HG03064 (cell line): ENCODE results near the gene ABCD1.
A peak's percentile ranks its signal among the peaks of the same experiment; 100 is the strongest.
"Not testable (repeated sequence)": the region's sequence is repeated elsewhere in the genome, so short reads cannot be mapped to it uniquely, and the experiment has no call there.

Experiments
- ATAC-seq: cut with Tn5 transposase; IDR thresholded peaks from one replicate; pipeline ENCODE4 v1.9.1; 2021; ENCODE audit warnings: low read depth; ENCODE audit not compliant: unreplicated experiment

ABCD1 gene

DNA sequence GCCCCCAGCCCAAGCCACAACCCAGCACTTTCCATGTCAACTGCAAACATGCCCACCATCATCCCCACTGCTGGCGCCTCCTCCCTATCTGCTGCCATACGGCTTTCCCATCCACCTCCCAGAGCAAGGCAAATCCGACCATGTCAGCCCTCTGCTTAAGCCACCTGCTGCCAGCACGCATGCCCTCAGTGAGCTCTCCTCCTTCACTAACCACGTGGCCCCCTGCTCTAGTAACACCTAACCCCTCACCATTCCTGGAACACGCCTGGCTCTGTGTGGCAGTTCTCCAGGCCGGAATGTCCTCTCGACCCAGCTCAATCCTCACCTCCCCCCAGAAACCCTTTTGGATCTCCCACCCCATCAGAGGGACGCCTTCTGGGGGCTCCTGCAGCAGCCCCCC, 17.9 kb upstream of the ABCD1 start:
- no peak for ATAC-seq

DNA sequence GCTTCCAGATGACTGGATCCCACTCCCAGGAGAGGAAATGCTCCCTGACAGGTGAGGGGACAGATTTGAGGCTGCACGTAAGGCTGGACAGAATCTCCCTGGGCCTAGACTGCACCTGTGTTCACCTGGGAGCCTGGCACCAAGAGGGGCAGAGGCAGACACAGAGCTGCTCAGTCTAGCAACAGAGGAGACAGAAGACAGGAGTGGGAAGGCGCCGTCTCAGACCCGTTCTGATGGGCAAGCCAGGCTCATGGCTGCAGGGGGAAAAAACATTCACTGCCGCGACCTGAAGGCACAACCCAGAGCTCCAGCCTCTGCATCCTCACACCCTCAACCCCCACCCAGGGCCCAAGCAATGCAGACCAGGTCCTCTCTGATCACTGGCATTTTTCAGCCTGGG, 17.2 kb upstream of the ABCD1 start:
- ATAC-seq = no peak

DNA sequence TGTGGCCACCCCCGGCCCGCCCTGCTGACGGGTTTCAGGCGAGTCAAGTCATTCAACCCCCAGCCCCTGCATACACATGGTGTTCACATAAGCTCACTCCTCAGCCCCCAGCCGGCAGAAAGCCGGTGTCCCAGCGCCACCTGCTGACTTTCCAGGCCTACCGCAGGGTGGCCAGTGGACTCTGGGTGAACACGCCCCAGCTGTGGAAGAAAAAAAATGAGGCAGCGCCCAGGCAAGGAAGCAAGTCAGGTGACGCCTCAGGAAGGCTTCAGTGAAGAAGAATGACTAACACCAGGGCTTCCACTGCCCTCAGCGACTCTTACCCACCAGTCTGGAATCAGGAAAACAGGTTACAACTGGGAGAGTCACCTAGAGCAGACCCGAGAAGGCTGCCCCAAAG, 16.2 kb upstream of the ABCD1 start:
- no peak for ATAC-seq

DNA sequence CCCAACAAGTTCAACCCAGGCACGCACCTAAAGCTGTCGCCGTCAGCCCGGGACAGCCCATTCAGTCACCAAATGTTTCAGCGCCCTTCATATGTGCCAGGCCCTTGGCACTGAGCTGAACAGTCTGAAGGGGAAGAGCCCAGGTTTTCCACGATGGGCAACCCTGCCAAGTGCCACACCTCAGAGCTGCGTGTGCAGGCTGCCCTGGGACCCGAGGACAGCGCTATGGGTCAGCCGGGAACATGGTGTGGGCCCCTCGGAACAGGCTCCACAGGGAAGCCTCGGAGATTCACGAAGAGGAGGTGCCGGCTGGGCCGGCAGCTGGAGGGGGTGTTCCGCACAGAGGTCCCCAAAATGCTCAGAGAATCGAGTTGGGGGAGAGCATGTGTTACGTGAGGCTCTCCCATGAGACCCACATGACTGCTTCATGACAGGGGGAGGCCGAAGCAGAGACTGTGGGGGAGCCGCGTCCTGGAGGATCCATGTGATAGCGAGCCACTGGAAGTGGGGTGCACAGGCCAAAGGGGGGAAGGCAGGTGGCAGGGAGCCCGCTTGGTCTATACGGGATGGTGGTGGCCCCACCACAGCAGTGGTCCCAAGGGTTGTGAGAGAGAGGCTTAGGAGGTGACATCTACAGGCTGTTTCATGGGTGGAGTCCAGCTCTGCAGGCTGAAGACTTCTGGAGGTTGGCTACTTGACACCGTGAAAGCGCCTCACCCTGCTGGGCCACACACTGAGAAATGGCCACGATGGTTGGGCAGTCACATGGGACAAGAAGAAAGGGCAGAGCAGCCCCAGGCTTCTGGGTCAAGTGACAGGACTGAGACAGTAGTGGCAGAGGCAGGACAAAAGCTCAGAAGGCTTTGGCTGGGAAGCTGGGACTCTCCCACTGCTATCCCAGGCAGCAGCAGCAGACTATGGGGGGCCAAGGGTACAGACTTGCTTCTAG, 14.7 kb upstream of the ABCD1 start:
- ATAC-seq = no peak

DNA sequence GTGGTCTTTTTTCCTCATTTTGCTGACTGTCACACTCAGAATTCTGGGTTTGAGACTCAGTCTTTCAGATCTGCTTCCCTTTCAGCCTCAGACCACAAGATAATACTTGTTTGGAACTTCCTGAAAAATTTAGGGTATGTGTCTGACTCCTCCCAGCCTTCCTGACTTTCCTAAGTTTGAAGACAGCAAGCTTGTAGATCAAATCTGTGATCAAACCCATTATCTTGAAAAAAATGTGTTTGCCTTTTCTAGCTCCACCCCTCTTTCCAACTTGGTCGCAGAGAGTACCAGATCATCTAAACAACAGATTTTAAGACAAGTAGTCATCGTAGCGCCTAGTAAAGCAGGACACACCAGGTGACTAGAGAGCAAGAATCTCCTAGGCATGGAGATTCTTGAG, 10.4 kb upstream of the ABCD1 start:
- no peak for ATAC-seq

DNA sequence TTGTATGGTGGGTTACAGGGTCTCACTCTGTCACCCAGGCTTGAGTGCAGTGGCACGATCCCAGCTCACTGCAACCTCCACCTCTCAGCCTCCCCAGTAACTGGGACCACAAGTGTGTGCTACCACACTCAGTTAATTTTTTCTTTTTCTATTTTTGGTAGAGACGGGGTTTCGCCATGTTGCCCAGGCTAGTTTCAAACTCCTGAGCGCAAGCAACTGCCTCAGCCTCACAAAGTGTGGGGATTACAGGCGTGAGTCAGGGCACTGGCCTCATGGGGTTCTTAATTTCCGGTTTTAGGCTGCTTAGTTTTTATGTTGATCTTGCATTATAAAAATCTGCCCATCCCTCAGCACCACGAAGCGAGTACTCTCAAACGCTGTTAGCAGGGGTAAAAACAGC, 7.2 kb upstream of the ABCD1 start:
- ATAC-seq = no peak

DNA sequence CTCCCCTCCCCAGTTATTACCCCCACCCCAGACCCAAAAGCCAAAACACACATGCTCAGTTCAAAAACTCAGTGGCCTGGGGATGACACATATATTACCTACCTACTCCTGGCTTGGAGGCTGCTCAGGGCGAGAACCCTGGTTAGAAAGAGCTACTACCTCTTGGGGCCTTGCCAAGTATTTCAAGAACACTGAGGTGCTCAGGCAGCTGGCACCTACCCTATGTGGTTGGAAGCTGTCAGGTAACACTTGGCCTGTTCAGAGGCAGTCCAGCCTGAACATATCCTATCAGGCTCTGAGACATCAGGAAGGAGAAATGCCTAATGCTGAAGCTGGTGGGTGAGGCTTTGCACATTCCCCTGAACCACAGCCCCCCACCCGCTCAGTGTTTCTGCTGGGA, 5.4 kb upstream of the ABCD1 start:
- no peak for ATAC-seq

DNA sequence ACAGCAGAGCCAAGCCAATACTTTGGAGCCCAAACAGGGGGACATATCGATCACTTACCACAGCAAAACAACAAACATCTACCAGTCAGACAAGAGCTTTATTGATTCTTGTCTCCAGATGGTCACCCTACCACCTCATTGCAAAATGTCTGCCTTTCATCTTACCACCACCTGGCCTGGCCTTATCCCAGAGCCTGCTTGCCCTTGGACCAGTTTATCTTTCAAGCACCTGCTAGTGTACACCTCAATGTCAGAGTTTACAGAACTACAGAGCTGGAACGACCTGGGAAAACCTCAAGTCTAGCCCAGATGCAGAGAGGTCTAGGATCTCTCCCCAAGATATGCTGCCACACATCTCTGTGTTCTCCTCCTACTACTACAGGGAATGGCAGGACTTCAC, 5.0 kb upstream of the ABCD1 start:
- no peak for ATAC-seq

DNA sequence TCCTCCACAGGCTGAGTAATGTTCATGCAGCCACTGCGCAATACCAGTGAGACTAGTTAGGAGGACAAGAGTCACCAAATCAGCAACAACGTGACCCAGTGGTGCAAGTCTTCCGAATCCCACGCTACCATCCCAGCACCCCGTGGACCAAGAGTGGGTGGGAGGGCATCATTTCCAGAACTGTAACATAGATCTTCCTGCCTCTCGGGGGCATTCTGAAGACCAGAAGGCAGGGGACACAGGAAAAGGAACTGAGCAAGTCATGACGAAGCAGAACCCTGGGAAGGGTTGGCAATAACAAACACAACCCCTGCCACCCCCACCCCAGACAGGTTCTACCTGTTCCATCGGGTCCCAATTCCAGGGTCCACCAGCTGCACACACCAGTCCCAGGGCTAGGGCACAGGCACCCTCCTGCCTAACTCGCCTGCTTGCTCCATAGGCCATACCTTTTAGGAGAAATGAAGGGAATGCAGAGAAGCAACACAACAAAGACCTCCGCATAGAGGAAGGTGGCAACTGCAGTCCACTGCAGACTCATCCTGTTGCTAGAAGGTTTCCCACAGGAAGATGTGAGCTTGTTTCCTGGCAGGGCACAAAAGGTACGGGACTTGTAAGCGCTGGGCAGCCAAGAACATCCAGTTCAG, 1.8 kb upstream of the ABCD1 start:
- no peak for ATAC-seq

DNA sequence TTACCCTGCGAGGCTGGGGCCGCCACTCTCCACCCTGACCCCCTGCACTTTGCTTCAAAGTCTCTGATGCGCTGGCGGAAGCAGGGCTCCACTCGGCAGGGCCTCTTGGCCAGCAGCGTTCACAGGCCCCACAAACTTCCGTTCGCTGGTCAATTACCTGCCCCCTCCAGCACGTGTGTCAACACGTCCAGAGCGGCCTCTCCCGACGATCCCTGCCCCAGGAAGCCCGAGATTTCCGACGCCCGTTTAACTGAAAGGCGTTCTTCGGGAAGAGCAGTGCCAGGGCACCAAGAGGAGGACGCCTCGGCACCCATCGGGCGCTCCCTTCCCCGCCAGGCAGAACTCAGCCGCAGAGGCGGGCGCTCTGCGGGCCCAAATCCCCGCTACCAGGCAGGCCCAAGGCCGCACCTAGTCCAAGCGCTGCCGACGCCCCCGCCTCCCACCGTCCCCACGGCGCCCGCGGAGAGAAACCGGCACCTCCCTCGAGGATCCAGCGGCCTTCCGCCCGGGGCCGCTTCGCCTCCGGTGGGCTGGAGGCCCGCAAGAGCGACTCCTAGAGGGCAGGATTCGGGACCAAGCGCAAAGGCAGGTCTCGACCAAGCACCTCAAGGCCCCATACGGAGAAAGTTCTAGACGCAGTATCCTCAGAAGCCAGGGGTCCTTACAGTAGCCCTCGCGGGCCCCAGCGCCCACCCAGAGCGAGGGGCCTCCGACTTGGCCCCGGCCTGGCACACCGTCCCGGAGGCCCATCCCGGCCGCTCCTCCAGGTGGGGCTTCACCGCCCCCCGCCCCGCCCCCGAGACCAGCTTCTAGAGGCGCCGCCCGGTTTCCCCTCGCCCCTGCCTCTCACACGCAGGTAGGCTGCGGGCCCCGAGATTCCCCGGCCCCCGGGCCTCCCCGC, 1.1 kb upstream of the ABCD1 start:
- peak; percentile 29 for ATAC-seq

DNA sequence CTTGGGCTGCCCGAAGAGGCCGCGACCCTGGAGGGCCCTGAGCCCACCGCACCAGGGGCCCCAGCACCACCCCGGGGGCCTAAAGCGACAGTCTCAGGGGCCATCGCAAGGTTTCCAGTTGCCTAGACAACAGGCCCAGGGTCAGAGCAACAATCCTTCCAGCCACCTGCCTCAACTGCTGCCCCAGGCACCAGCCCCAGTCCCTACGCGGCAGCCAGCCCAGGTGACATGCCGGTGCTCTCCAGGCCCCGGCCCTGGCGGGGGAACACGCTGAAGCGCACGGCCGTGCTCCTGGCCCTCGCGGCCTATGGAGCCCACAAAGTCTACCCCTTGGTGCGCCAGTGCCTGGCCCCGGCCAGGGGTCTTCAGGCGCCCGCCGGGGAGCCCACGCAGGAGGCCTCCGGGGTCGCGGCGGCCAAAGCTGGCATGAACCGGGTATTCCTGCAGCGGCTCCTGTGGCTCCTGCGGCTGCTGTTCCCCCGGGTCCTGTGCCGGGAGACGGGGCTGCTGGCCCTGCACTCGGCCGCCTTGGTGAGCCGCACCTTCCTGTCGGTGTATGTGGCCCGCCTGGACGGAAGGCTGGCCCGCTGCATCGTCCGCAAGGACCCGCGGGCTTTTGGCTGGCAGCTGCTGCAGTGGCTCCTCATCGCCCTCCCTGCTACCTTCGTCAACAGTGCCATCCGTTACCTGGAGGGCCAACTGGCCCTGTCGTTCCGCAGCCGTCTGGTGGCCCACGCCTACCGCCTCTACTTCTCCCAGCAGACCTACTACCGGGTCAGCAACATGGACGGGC, 579 bp downstream of the ABCD1 start:
- no peak for ATAC-seq

DNA sequence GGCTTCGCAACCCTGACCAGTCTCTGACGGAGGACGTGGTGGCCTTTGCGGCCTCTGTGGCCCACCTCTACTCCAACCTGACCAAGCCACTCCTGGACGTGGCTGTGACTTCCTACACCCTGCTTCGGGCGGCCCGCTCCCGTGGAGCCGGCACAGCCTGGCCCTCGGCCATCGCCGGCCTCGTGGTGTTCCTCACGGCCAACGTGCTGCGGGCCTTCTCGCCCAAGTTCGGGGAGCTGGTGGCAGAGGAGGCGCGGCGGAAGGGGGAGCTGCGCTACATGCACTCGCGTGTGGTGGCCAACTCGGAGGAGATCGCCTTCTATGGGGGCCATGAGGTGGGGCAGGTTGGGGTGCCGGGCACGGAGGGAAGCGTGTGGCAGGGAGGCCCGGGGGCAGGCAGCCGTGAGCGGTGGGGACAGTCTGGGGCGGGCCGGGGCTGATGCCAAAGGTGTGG, 1.2 kb downstream of the ABCD1 start:
- no peak for ATAC-seq

DNA sequence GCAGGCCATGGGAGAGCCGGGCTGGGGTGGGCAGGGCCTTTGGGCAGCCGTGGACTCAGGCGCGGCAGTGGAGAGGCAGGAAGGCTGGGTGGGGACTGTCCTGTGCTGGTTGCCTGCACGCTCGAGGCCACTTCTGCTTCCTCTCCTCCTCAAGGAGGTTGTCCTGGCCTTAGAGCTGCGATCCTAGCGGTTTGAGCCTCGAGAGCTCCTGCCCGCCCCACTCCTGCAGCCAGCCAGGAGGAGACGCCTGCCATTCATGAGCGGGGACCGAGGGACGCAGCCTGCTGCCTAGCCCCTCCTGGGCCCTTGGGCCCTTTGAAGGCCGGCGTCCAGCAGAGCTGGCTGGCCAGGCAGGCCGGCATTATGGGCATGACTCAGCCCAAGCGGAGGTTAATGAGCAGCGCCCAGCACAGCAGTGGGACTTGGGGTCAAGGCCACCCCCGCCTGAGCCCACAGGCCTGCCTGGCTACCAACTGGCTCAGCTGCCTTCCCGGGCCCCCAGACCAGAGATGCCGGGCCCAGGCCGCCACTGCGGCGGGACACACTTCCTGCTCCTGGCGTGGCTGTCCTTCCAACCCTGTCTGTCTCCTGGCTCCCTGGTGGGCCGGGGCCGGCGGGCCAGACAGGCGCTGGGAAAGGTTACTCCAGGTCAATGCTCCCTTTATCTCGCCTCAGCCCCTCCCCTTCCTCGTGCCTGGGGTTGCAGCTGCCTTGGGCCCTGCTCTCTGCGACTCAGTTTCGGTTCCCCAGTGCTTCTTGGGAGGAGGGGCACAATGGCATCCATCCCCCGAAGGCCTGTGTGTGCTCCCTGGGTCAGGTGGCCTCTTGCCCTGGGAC, 1.8 kb downstream of the ABCD1 start:
- peak; percentile 38 for ATAC-seq

DNA sequence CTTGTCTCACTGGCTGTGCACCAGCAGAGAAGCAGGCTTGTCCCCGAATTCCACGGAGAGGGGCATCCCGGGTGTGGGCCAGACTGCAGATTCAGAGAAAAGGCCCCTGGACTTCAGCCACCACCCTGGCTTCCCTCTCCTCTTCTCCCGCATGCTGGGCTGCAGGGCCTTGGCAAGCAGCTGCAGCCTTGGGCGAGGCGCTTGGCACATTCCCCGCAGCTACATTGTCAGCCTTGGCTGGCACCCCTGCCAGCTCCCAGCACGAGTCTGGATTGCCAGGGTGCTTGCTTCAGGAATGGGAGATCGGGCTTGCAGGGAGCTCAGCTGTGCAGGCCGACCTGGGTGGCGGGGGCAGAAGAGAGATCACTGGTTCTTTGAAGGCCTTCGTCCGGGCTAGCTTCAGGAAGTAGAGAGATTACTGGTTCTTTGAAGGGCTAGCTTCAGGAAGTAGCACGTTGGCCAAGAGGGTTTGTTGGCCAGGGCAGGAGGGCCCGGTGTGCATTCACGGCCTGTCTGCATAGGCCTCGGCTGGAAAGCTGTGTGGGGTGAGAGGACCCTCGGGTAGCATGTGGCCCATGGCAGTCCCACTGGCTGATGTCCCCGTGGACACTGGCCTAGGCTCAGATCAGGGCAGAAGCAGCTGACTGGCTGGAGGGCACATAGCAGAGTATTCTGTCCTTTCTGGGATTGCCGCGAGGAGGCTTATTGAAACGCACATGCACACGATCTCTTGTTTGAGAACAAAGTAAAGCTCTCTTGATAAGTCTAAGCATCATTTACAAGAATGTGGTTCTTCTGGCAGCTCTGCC, 2.7 kb downstream of the ABCD1 start:
- no peak for ATAC-seq

DNA sequence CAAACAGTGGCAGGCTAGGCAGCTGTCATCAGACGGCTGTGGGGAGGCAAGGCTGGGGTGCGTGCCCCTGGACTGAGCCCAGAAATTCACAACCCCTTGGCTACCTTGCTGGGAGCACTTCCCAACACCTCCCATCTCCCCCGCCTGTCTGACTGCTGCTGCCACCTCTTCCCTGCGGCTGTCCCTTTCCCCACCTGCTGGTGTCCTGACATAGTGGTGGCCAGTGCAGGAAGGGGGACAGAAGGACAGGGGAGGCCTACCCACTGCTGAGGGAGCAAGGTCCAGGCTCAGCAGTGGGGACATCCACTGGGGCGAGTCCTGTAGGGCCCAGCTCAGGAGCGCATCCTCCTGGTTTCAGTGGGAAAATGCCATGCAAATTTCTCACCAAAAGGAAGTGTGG, 3.4 kb downstream of the ABCD1 start:
- no peak for ATAC-seq

DNA sequence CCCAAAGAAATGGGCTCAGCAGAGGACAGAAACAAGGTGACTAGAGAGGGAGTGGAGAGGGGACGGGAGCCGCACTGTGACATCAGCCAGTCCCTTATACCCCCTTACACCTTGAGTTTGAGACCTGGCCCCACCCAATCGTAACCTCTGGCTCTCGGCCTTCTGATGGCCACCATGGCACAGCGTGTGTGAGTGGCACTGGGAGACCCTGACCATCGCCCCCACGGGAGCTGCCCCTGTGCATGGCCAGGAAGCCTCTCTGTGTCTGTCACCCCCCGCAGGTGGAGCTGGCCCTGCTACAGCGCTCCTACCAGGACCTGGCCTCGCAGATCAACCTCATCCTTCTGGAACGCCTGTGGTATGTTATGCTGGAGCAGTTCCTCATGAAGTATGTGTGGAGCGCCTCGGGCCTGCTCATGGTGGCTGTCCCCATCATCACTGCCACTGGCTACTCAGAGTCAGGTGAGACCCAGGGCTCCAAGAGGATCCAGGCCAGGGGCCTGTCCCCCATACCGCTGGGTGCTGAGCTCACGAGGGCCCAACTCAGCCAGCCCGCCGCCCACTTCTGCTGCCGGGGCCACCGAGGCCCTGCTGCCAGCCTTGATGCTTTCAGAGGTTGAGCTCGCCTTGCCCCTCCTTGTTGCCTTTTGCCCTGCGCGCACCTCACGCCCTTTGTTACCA, 4.4 kb downstream of the ABCD1 start:
- no peak for ATAC-seq

DNA sequence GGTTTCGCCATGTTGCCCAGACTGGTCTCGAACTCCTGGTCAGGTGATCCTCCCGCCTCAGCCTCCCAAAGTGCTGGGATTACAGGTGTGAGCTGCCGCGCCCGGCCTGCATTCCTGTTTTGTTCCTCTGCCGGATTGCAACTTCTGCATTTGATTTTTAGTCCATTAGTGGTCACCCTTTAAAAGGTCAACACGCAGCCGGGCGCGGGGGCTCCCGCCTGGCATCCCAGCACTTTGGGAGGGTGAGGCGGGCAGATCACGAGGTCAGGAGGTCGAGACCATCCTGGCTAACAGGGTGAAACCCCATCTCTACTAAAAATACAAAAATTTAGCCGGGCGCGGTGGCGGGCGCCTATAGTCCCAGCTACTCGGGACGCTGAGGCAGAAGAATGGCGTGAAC, 5.5 kb downstream of the ABCD1 start:
- ATAC-seq = not testable (repeated sequence)
